Lung (tissue), 12 donors: ENCODE results near the gene EIF5A. TPM values are rescaled to one million over a fixed set of nuclear protein-coding genes. Genes with fewer than 3 reads are reported as not detected.

Source experiments
- ATAC-seq: fragments of 200-7000 bp; cut with Tn5 transposase; one replicate; pipeline ENCODE4 v1.9.1; 2020; ENCODE audit warnings: moderate number of reproducible peaks; ENCODE audit not compliant: insufficient read depth, low FRiP score
- DNase-seq, 3 donors: peaks; one replicate each; pipeline ENCODE4 v3.0.0-alpha.2; 2013 to 2017
- H3K27ac ChIP-seq, 2 donors: one replicate each; pipeline ENCODE4 v1.5.1; 2013; ENCODE audit warnings: mild to moderate bottlenecking in 2 of 2, moderate library complexity in 2 of 2, control low read depth in 1 of 2, inconsistent platforms in 1 of 2, low read depth in 1 of 2, low read length in 1 of 2
- H3K27me3 ChIP-seq, 3 donors: one replicate each; pipeline ENCODE4 v1.5.1; 2013; ENCODE audit warnings: low read length in 2 of 3; ENCODE audit not compliant: control insufficient read depth in 3 of 3, insufficient read depth in 3 of 3
- H3K36me3 ChIP-seq, 4 donors: one replicate each; pipeline ENCODE4 v1.5.1; 2013; ENCODE audit warnings: low read length in 4 of 4, mild to moderate bottlenecking in 1 of 4, moderate library complexity in 1 of 4; ENCODE audit not compliant: control insufficient read depth in 4 of 4, insufficient read depth in 4 of 4
- H3K4me1 ChIP-seq, 5 donors: one replicate each; pipeline ENCODE4 v1.5.1; 2013; ENCODE audit warnings: low read length in 5 of 5, mild to moderate bottlenecking in 2 of 5, moderate library complexity in 1 of 5; ENCODE audit not compliant: control insufficient read depth in 5 of 5, insufficient read depth in 5 of 5
- H3K4me3 ChIP-seq: one replicate; pipeline ENCODE4 v1.5.1; 2013; ENCODE audit warnings: mild to moderate bottlenecking, control low read depth, moderate library complexity
- H3K9ac ChIP-seq, 2 donors: one replicate each; pipeline ENCODE4 v1.5.1; 2013; ENCODE audit warnings: low read length in 2 of 2, control low read depth in 1 of 2; ENCODE audit not compliant: insufficient read depth in 1 of 2
- H3K9me3 ChIP-seq, 4 donors: one replicate each; pipeline ENCODE4 v1.5.1; 2013; ENCODE audit warnings: low read length in 3 of 4, mild to moderate bottlenecking in 1 of 4, moderate library complexity in 1 of 4; ENCODE audit not compliant: control insufficient read depth in 4 of 4, insufficient read depth in 3 of 4
- WGBS, 2 donors: extraction: QIAGEN DNeasy Blood & Tissue Kit; methylation state at CpG; one replicate each; pipeline ENCODE4 v1.1.7; 2013; 5-methylcytosine and 5-hydroxymethylcytosine counted together
- polyA plus RNA-seq, 2 donors: library from polyadenylated mRNA; stranded (reverse); fragments of 200-250 nt; gene quantifications; one replicate each; pipeline ENCODE4 v1.2.1, GENCODE V29; 2013
- total RNA-seq, 2 donors: library from RNA; depleted of rRNA in 1 of 2; stranded (reverse); fragments of >200 nt in 1 of 2; gene quantifications; one replicate each; pipeline ENCODE4 v1.2.1, GENCODE V29; 2014 to 2021
- TF ChIP-seq, protein P1 (sequence below): IDR thresholded peaks from 2 replicates; pipeline ENCODE4 v1.5.1; 2012; ENCODE audit warnings: mild to moderate bottlenecking; ENCODE audit errors: control extremely low read depth, extremely low read depth
- donor health status: control.
- donor health status: control.
- donor health status: Bipolar disorder and iron deficiency.
- donor health status: healthy.
- donor health status: DM: yes; HTN: yes; CAD: no.

EIF5A gene
- total and polyA plus RNA-seq, 4 donors = 104 to 607 (median 556) TPM

DNA sequence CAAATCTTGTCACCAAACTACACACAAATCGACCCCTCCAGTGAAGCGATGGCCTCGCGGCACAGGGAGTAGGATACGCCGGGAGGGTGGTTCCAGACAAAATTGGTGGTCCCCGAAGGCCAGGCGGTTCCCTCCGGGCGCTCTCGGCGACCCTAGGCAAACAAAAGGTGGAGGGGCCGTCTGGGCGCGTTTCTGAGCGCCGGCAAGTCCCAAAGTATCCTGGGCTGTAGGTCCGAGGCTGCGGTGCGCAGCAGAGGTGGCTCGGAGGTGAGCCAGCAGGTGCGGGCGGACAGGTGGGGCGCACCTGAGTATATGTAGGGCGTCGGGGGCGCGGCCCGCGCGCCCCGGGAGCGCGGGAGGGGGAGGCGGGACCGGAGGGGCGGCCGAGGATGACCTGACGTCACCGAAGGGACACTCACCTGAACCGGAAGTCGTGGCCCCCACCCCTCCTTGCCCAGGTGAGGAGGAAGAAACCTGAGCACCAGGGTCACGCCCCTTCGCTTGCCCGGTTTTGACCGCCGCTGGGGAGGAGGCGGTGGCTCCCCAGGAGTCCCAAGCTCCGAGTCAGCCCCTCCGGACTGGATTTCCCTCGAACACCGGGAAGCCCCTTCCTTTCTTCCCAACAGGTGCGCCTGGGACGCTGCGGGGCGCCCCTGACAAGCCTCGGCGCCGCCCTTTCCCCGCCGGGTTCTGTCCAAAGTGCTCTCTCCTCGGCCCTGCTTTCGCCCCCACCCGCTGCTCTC, 45.1 kb upstream of the EIF5A start, which contains the start of gene CLDN7:
CLDN7 (minus strand) TSS at position 287 of the 743 bp plus-strand sequence. CDS start 435 bp downstream, outside the sequence.
- peaks cover 0 to 23% (median 18%) of the 10 kb centered on the region in 3 donors for H3K27me3 ChIP-seq
- H3K9me3 ChIP-seq = no peaks in the 10 kb centered on the region
- H3K36me3 ChIP-seq = peaks cover 0 to 10% (median 3%) of the 10 kb centered on the region in 4 donors
- WGBS, 2 donors = 9% methylated on average over 52 to 64 of the region's 64 CpGs
- H3K4me1 ChIP-seq = peaks cover 0 to 11% (median 0%) of the 10 kb centered on the region in 5 donors
- TF ChIP-seq, protein P1, sequence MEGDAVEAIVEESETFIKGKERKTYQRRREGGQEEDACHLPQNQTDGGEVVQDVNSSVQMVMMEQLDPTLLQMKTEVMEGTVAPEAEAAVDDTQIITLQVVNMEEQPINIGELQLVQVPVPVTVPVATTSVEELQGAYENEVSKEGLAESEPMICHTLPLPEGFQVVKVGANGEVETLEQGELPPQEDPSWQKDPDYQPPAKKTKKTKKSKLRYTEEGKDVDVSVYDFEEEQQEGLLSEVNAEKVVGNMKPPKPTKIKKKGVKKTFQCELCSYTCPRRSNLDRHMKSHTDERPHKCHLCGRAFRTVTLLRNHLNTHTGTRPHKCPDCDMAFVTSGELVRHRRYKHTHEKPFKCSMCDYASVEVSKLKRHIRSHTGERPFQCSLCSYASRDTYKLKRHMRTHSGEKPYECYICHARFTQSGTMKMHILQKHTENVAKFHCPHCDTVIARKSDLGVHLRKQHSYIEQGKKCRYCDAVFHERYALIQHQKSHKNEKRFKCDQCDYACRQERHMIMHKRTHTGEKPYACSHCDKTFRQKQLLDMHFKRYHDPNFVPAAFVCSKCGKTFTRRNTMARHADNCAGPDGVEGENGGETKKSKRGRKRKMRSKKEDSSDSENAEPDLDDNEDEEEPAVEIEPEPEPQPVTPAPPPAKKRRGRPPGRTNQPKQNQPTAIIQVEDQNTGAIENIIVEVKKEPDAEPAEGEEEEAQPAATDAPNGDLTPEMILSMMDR = no peak
- peak; percentile 57 to 86 (median 84) for DNase-seq
- peak within 1 kb of the TSS; percentile 57 for H3K4me3 ChIP-seq
- H3K27ac ChIP-seq = peak within 1 kb of the TSS in 1 of 2 donors; percentile 90
- ATAC-seq = peak; percentile 56
- H3K9ac ChIP-seq = peak within 1 kb of the TSS; percentile 53 to 68

DNA sequence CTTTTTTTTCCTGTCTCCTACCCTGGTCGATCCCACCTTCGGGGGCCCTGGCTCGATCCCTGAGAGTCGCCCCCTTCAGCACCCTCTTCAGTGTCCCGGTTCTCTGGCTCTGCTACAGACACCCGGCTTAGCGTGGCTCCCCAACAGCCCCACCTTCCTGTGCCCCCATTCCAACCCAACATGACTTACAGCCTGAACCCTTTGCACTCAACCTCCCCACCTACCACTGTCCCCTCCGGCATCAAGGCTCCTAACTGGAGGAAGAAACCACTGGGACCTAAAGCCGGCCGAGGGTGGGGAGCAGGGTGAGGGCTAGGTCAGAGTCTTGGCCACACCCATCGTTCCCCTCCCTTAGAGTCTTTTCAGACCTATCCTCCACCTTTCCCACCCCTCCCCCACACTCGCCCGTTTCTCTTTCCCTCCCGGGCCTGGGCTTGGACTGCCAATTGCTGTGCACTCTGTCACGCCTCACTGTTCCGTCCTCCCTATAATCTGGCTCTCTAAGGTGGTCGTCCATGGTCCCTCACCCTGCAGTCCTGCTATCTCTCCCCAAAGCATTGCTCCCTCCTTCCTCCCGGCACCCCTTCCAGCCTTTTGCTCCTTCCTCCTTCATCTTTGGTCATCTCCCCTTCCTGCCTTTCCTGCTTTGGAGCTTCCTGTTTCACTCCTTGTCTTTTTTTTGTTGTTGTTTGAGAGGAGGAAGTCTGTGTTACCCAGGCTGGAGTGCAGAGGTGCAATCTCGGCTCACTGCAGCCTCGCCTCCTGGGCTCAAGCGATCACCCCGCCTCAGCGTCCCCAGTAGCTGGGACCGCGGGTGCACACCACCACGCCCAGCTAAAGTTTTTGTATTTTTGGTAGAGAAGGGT, 44.3 kb upstream of the EIF5A start:
- 5 to 6% methylated on average over 26 of the region's 26 CpGs for WGBS, 2 donors
- peaks cover 0 to 11% (median 0%) of the 10 kb centered on the region in 5 donors for H3K4me1 ChIP-seq

DNA sequence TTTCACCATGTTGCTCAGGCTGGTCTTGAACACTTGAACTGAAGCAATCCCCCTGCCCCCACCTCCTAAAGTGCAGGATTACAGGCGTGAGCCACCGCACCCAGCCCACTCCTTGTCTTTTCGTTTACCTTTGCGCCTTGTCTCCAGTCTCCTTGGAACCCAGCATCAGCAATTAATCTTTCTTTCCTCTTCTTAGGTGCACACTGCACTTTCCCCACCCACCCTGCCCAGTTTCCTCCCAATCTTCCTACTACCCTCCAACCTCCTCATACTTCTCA, 43.7 kb upstream of the EIF5A start:
- TF ChIP-seq, protein P1 = no peak
- no peaks in the 10 kb centered on the region for H3K9me3 ChIP-seq
- H3K27me3 ChIP-seq = peaks cover 0 to 23% (median 18%) of the 10 kb centered on the region in 3 donors
- peaks cover 0 to 11% (median 0%) of the 10 kb centered on the region in 5 donors for H3K4me1 ChIP-seq
- H3K9ac ChIP-seq = no peak overlapping the region
- ATAC-seq (no peak), DNase-seq (no peak)
- peak overlapping the region in 1 of 2 donors; percentile 90 for H3K27ac ChIP-seq
- WGBS, 2 donors = 38 to 42% methylated on average over 4 of the region's 4 CpGs
- peaks cover 0 to 10% (median 2%) of the 10 kb centered on the region in 4 donors for H3K36me3 ChIP-seq
- no peak overlapping the region for H3K4me3 ChIP-seq

More for the DNA sequence above, 44.3 kb upstream of the EIF5A start:
- no peaks in the 10 kb centered on the region for H3K9me3 ChIP-seq
- ATAC-seq (peak; percentile 25), DNase-seq (peak; percentile 38 to 61 (median 45))
- H3K4me3 ChIP-seq = peak overlapping the region; percentile 57
- peak overlapping the region; percentile 16 to 28 for H3K9ac ChIP-seq
- peaks cover 0 to 10% (median 3%) of the 10 kb centered on the region in 4 donors for H3K36me3 ChIP-seq
- H3K27ac ChIP-seq = peak overlapping the region in 1 of 2 donors; percentile 90
- TF ChIP-seq, protein P1 = no peak
- peaks cover 0 to 23% (median 18%) of the 10 kb centered on the region in 3 donors for H3K27me3 ChIP-seq
